ENCODE data around the gene COX6B1.

GRCh38 chr19:35629332-35629633 lies 18.8 kb upstream of the COX6B1 start:
- TF ChIP-seq CTCF (IDR thresholded peaks at IDR 0.05 in 8 of 11, conservative IDR thresholded peaks at IDR 0.05 in 3 of 11) (no peak), POLR2AphosphoS5 (IDR thresholded peaks at IDR 0.05) (no peak)

Data from spleen (tissue), 7 donors.